ENCODE data around the gene IFITM1. TPM values are rescaled to one million over a fixed set of nuclear protein-coding genes. Genes with fewer than 3 reads are reported as not detected.

Gene IFITM1
- total and polyA plus RNA-seq, 2 of the 13 experiments (the other 11 are each of a cell fraction or from before 2014, with no cell fraction given): 0.38 to 11.1 TPM

- TF ChIP-seq, protein P1, sequence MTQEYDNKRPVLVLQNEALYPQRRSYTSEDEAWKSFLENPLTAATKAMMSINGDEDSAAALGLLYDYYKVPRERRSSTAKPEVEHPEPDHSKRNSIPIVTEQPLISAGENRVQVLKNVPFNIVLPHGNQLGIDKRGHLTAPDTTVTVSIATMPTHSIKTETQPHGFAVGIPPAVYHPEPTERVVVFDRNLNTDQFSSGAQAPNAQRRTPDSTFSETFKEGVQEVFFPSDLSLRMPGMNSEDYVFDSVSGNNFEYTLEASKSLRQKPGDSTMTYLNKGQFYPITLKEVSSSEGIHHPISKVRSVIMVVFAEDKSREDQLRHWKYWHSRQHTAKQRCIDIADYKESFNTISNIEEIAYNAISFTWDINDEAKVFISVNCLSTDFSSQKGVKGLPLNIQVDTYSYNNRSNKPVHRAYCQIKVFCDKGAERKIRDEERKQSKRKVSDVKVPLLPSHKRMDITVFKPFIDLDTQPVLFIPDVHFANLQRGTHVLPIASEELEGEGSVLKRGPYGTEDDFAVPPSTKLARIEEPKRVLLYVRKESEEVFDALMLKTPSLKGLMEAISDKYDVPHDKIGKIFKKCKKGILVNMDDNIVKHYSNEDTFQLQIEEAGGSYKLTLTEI (CRISPR knock-in tag; conservative IDR thresholded peaks at IDR 0.05): no peak
- TF ChIP-seq ATF5 (CRISPR knock-in tag; IDR thresholded peaks at IDR 0.05; ENCODE audit: low read depth) (peak; percentile 61; the same call in 1 of the 2 replicates), RFX3 (CRISPR knock-in tag; IDR thresholded peaks at IDR 0.05) (no peak), MTA3 (CRISPR knock-in tag; IDR thresholded peaks at IDR 0.05) (no peak), ZNF24 (IDR thresholded peaks at IDR 0.05) (no peak), ZNF761 (CRISPR knock-in tag; conservative IDR thresholded peaks at IDR 0.05) (no peak), ZNF784 (CRISPR knock-in tag; IDR thresholded peaks at IDR 0.05; ENCODE audit: borderline replicate concordance) (peak; percentile 80; the same call in 1 of the 2 replicates), POLR2G (IDR thresholded peaks at IDR 0.05; ENCODE audit: low read depth, low read length) (peak; percentile 92), ZBTB25 (CRISPR knock-in tag; IDR thresholded peaks at IDR 0.05) (0 out of 2 replicates have a peak, but pooled peaks have one; percentile 28), ZNF230 (CRISPR knock-in tag; IDR thresholded peaks at IDR 0.05) (peak; percentile 69; the same call in 1 of the 2 replicates), TOPORS (CRISPR knock-in tag; IDR thresholded peaks at IDR 0.05) (no peak), PRDM15 (CRISPR knock-in tag; IDR thresholded peaks at IDR 0.05) (peak; percentile 72), PAX8 (CRISPR knock-in tag; IDR thresholded peaks at IDR 0.05; ENCODE audit: borderline replicate concordance) (no peak), TEAD2 (CRISPR knock-in tag; IDR thresholded peaks at IDR 0.05) (no peak), FOXJ3 (CRISPR knock-in tag; IDR thresholded peaks at IDR 0.05; ENCODE audit: borderline replicate concordance) (0 out of 2 replicates have a peak, but pooled peaks have one; percentile 16), TGIF2 (CRISPR knock-in tag; IDR thresholded peaks at IDR 0.05) (no peak), SP5 (CRISPR knock-in tag; IDR thresholded peaks at IDR 0.05; ENCODE audit: borderline replicate concordance, low read depth) (peak; percentile 66), SRSF1 (optimal IDR thresholded peaks at IDR 0.05; ENCODE audit: low read depth, low read length) (no peak), ZNF362 (CRISPR knock-in tag; IDR thresholded peaks at IDR 0.05; ENCODE audit: borderline replicate concordance) (0 out of 2 replicates have a peak, but pooled peaks have one; percentile 11)
These were observed 42.0 kb downstream of the IFITM1 start (continued) for GRCh38 chr11:355581-356458.
